K562 (cell line): ENCODE data around the gene SNX1.

Experiments
- NFRKB ChIP-seq: fragments of 450-650 bp; IDR thresholded peaks from 2 replicates; pipeline ENCODE4 v1.6.1; 2016; ENCODE audit warnings: low read depth
- SMAD2 ChIP-seq: fragments of 150-350 bp; IDR thresholded peaks from 2 replicates; pipeline ENCODE4 v1.6.1; 2014; ENCODE audit warnings: low read depth, mild to moderate bottlenecking, low read length

GRCh38 chr15:64132217-64132616 lies 36.4 kb downstream of the SNX1 start:
- TF ChIP-seq NFRKB (no peak), SMAD2 (no peak)
